ENCODE results near the gene FAM78B. TPM values are rescaled to one million over a fixed set of nuclear protein-coding genes. Genes with fewer than 3 reads are reported as not detected.

Gene FAM78B
- total RNA-seq, 1 donor from 2014 or later: 2.8 TPM

DNA sequence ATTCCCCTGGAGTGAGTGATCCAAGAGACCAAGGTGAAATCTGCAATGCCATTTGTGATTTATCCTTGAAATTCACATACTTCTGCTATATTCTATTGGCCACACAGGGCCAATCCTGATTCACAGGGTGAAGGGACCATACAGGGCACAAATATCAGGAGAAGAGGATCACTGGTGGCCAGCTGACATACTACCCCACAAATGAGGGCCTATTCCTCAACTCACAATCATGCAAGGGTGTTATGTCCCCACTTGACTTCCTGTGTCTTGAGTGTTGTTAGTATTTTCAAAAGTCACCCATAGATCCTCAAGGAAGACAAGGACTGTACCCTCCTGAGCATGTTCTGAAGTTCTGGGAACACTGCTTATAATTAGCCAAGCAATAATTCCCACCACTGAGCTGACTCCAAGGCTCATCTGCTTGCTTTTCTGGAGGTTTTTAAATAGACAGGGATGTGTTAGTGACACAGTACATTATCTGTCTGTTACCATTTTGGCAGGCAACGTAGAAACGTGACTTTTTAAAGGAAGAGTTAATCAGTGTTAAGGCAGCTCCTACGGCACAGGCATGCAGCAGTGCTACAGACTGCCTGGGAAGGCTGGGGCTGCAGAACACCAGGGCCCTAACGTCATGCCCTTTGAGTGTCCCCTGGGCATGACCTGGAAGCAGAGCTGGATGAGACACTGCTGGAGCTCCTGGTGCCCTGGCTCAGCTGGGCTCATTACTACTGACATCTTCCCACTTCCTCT, 137.4 kb downstream of the FAM78B start:
- intact Hi-C loops (cut with DNase I): no loop called here
- ATAC-seq: no peak
- DNase-seq (ENCODE audit: low spot score): no peak

DNA sequence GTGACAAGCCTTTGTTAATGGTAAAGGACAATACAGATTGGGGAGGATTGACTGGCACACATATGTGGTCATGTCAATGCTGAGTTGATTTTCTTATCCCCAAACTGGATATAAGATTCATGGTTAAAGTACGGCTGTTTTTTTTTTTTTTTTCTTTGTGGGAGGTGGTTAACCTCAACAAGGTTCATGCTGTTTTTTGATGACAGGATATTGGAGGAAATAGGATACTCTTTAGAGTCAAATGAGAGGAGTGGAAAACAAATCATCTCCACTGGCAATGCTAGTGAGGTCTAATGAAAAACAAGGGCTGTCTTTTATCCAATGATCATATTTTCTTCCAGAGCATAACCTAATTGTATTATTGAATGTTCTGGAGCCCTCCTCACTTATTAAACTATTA, 140.2 kb downstream of the FAM78B start:
- intact Hi-C loops (cut with DNase I): no loop called here
- DNase-seq (ENCODE audit: low spot score) (no peak), ATAC-seq (no peak)

DNA sequence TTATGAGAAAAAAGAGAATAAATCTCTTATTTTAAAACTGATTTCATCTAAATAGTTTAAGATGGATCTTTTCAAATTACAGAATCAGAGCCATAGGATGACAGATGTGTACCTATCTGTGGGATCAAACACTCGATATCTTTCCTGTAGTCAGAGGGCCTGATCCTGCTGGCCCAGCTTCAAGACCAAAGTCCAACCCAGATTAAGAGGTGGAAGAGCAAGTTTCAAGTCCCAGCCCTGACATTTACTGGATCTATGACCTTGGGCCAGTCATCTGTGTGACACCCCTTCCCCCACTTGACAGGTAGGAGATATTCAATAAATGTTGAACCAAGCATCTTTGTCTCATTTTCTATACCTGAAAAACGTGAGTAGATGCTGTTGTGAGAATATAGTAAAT, 140.7 kb downstream of the FAM78B start:
- intact Hi-C loops (cut with DNase I): no loop called here
- no peak for ATAC-seq
- no peak for DNase-seq (ENCODE audit: low spot score)

DNA sequence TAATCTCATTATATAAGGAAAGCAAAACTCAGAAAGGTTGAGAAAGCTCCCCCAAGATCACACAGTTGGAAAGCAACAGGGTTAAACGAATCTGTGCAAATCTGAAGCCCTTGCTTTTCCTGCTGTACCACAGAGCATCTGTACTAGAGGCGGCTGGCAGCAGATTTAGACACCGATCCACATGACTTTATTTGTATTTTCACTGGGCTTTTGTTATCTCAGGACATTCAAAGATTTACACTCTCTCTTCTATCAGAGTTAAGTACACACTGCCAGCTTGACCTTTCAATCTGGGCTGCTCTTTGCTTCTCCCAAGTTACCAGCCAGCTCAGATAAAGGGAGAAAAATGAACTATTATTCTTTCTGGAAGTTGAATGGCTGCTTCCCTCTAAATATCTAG, 146.6 kb downstream of the FAM78B start:
- no peak for ATAC-seq
- intact Hi-C loops (cut with DNase I): no loop called here
- DNase-seq (ENCODE audit: low spot score): no peak

Small RNAs within 50 kb of the gene (microRNA-seq; reads per million reads assigned to microRNA genes)
- gene MIR921: not detected

All from sciatic nerve (tissue), 2 donors.